A673 (cell line): ENCODE results near the gene ZNF316. TPM values are rescaled to one million over a fixed set of nuclear protein-coding genes. Genes with fewer than 3 reads are reported as not detected.

Experiments used
- BruUV-seq: library from RNA; stranded (reverse); fragments of 400-500 nt; replicated peaks from 2 replicates; lab custom pipeline; 2021; lab: Mats Ljungman, UMichigan
- CTCF ChIA-PET: fragments of 300-600 bp; sonication (Branson Sonifier 250); formaldehyde crosslinking; loops from one replicate; lab custom pipeline; 2022; ENCODE audit warnings: antibody characterized with exemption; lab: Charles Lee
- POLR2A ChIA-PET: fragments of 300-600 bp; sonication (Branson Sonifier 250); formaldehyde crosslinking; loops from one replicate; lab custom pipeline; 2022; ENCODE audit warnings: antibody characterized with exemption; ENCODE audit not compliant: low non-redundant PET; lab: Charles Lee
- DNase-seq: peaks from one replicate; pipeline ENCODE4 v3.0.0-alpha.2; 2015; ENCODE audit warnings: low spot score
- H3K27ac ChIP-seq: fragments of 200-600 bp; sonication (generic); 2 replicates; pipeline ENCODE4 v1.5.1; 2016; ENCODE audit warnings: mixed run types, low read depth, mild to moderate bottlenecking, mixed read lengths, antibody characterized with exemption, low read length; ENCODE audit not compliant: poor library complexity, severe bottlenecking
- H3K27me3 ChIP-seq: fragments of 200-600 bp; sonication (generic); replicated peaks from 2 replicates; pipeline ENCODE4 v1.6.1; 2017; ENCODE audit warnings: mixed run types, low read depth, mild to moderate bottlenecking, mixed read lengths, antibody characterized with exemption, low read length; ENCODE audit not compliant: insufficient read depth, poor library complexity
- H3K36me3 ChIP-seq: fragments of 200-600 bp; sonication (generic); 2 replicates; pipeline ENCODE4 v1.6.1; 2016; ENCODE audit warnings: mixed run types, mild to moderate bottlenecking, mixed read lengths, antibody characterized with exemption, low read length; ENCODE audit not compliant: insufficient read depth, poor library complexity, severe bottlenecking
- H3K4me1 ChIP-seq: fragments of 200-600 bp; sonication (generic); 2 replicates; pipeline ENCODE4 v1.6.1; 2017; ENCODE audit warnings: mixed run types, mild to moderate bottlenecking, mixed read lengths, antibody characterized with exemption, low read length; ENCODE audit not compliant: insufficient read depth, poor library complexity, severe bottlenecking
- H3K4me3 ChIP-seq: fragments of 200-600 bp; sonication (generic); 2 replicates; pipeline ENCODE4 v1.5.1; 2016; ENCODE audit warnings: low read depth, mixed run types, mild to moderate bottlenecking, mixed read lengths, low read length; ENCODE audit not compliant: poor library complexity, severe bottlenecking
- H3K9me3 ChIP-seq: fragments of 200-600 bp; sonication (generic); 2 replicates; pipeline ENCODE4 v1.6.1; 2016; ENCODE audit warnings: mixed run types, low read depth, mild to moderate bottlenecking, mixed read lengths, antibody characterized with exemption, low read length; ENCODE audit not compliant: poor library complexity, severe bottlenecking
- EZH2 ChIP-seq: fragments of 200-600 bp; sonication (generic); IDR thresholded peaks from 2 replicates; pipeline ENCODE4 v1.6.1; 2017; ENCODE audit warnings: borderline replicate concordance, low read depth, mild to moderate bottlenecking, mixed read lengths, antibody characterized with exemption, low read length; ENCODE audit not compliant: poor library complexity, severe bottlenecking
- intact Hi-C: fragments of 100-400 bp; cut with micrococcal nuclease; formaldehyde crosslinking; loops from one replicate; pipeline ENCODE4 v1.10.0; 2022; ENCODE audit not compliant: unreplicated experiment
- total RNA-seq: library from RNA; stranded (reverse); gene quantifications from 2 replicates; pipeline ENCODE4 v1.2.3, GENCODE V29; 2021
- TF ChIP-seq, protein P1 (sequence below): fragments of 300-800, 200-600 bp; sonication (generic); conservative IDR thresholded peaks from 2 replicates; pipeline ENCODE4 v1.5.1; 2017; ENCODE audit warnings: low read depth, mild to moderate bottlenecking, antibody characterized with exemption, low read length, moderate library complexity, mixed read lengths

ZNF316 gene
- total RNA-seq, 1 experiment from 2014 or later = 32.1 TPM

GRCh38 chr7:6604458-6604857, 32.7 kb upstream of the ZNF316 start:
- ChIA-PET POLR2A (no interaction called here), CTCF (no interaction called here)
- no TSS peak for BruUV-seq
- Histone ChIP-seq H3K36me3 (peaks cover 26% of the 10 kb centered on the region), H3K9me3 (no peaks in the 10 kb centered on the region), H3K27me3 (no peaks in the 10 kb centered on the region), H3K4me1 (no peaks in the 10 kb centered on the region), H3K27ac (no peak overlapping the region), H3K4me3 (no peak overlapping the region)
- no peak for DNase-seq
- intact Hi-C loops = no loop called here
- TF ChIP-seq EZH2 = no peak
- TF ChIP-seq, protein P1, sequence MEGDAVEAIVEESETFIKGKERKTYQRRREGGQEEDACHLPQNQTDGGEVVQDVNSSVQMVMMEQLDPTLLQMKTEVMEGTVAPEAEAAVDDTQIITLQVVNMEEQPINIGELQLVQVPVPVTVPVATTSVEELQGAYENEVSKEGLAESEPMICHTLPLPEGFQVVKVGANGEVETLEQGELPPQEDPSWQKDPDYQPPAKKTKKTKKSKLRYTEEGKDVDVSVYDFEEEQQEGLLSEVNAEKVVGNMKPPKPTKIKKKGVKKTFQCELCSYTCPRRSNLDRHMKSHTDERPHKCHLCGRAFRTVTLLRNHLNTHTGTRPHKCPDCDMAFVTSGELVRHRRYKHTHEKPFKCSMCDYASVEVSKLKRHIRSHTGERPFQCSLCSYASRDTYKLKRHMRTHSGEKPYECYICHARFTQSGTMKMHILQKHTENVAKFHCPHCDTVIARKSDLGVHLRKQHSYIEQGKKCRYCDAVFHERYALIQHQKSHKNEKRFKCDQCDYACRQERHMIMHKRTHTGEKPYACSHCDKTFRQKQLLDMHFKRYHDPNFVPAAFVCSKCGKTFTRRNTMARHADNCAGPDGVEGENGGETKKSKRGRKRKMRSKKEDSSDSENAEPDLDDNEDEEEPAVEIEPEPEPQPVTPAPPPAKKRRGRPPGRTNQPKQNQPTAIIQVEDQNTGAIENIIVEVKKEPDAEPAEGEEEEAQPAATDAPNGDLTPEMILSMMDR = no peak

- ChIA-PET POLR2A (no interaction called here), CTCF (no interaction called here)
- no TSS peak for BruUV-seq
Observed at GRCh38 chr7:6606866-6607583, 30.1 kb upstream of the ZNF316 start.

DNA sequence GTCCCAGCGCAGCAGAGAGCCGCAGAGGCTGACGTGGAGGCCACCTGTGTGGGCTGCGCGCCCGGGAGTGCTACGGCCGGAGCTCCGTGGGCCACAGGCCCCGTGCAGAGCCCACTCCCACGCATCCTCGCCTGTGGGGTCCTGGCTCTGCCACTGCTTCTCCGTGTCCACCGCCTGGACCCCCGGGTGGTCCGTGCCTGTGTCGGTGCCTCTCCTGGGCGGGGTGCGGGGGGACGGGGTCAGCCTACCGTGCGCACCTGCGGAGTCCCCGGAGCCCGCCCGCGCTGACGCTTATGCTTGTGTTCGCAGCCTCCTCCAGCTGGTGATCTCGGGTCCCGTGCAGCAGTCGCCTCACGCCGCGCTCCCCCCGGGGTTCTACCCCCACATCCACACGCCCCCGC, 29.5 kb upstream of the ZNF316 start:
- no peak overlapping the region for H3K4me3 ChIP-seq
- intact Hi-C loops = no loop called here
- no peak for TF ChIP-seq EZH2
- TF ChIP-seq, protein P1 = no peak
- no TSS peak for BruUV-seq
- H3K27me3 ChIP-seq = no peaks in the 10 kb centered on the region
- CTCF ChIA-PET = no interaction called here
- DNase-seq = no peak
- H3K4me1 ChIP-seq = no peaks in the 10 kb centered on the region
- H3K36me3 ChIP-seq = peaks cover 9% of the 10 kb centered on the region
- H3K9me3 ChIP-seq = no peaks in the 10 kb centered on the region
- POLR2A ChIA-PET = no interaction called here
- H3K27ac ChIP-seq = no peak overlapping the region

More at GRCh38 chr7:6606866-6607583, 30.1 kb upstream of the ZNF316 start:
- Histone ChIP-seq H3K9me3 (no peaks in the 10 kb centered on the region), H3K27me3 (no peaks in the 10 kb centered on the region), H3K4me1 (no peaks in the 10 kb centered on the region), H3K27ac (no peak overlapping the region), H3K36me3 (peaks cover 14% of the 10 kb centered on the region), H3K4me3 (no peak overlapping the region)
- intact Hi-C loops = no loop called here
- DNase-seq = no peak
- no peak for TF ChIP-seq EZH2
- TF ChIP-seq, protein P1 = no peak
